Caki2 (cell line): ENCODE measurements around the gene ATP4B. TPM values are rescaled to one million over a fixed set of nuclear protein-coding genes. Genes with fewer than 3 reads are reported as not detected.

Source experiments
- DNase-seq: peaks from one replicate; pipeline ENCODE4 v3.0.0-alpha.2; 2015; ENCODE audit warnings: low read depth
- in situ Hi-C: cut with HindIII; loops from 2 replicates; pipeline ENCODE4 v1.10.0; 2016; ENCODE audit warnings: low sequenced_read_pairs, low pct_unique_long_range_greater_than_20kb, mixed read lengths
- total RNA-seq: library from RNA; depleted of rRNA; stranded (reverse); fragments of >200 nt; shearing (Covaris generic); gene quantifications from 2 replicates; pipeline ENCODE4 v1.2.3, GENCODE V29; 2014; ENCODE audit warnings: low replicate concordance

ATP4B gene
- total RNA-seq, 1 experiment from 2014 or later: not detected

- in situ Hi-C loops: no loop called here
These were observed 40.0 kb downstream of the ATP4B start for GRCh38 chr13:113617961-113618360.

GRCh38 chr13:113616991-113617749 lies 40.8 kb downstream of the ATP4B start:
- peak; percentile 22 for DNase-seq

More at GRCh38 chr13:113617961-113618360, 40.0 kb downstream of the ATP4B start:
- DNase-seq: no peak

DNA sequence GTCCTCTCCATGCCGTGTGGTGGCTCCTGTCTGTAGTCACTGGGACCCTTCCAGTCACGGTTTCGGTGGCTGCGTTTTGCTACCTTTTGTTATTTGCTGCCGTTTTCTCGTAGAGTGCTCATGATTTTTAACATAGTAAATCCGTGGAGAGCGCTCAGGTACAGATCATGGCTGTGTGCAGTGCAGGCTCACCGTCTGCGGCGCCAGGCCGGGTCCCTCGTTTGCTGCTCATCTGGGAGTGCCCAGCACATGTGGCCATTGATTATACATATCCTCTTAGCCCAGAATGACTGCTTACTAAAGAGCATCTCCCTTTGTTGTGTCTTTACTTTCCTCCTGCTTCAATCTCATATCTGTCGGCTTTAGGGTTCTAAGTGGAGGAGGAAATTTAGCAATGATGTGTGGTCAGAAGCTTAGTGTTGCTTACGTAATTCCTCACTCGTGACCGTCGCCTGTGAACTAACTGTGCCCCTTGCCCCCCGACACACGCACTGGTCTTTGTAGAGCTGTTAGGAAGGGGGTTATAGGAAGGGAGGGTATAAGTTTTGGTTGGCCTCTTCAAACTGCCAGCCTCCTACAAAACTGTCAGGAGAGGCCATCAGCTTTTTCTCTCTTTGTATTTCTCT lies 41.6 kb downstream of the ATP4B start:
- no peak for DNase-seq

More at GRCh38 chr13:113616991-113617749, 40.8 kb downstream of the ATP4B start:
- in situ Hi-C loops: no loop called here

GRCh38 chr13:113613789-113614379 lies 44.1 kb downstream of the ATP4B start:
- in situ Hi-C loops: no loop called here
- DNase-seq: no peak

More for the DNA sequence above, 41.6 kb downstream of the ATP4B start:
- in situ Hi-C loops: no loop called here

GRCh38 chr13:113612607-113613006 lies 45.4 kb downstream of the ATP4B start:
- in situ Hi-C loops: no loop called here
- DNase-seq: no peak

GRCh38 chr13:113611996-113612395 lies 46.0 kb downstream of the ATP4B start:
- in situ Hi-C loops: no loop called here
- no peak for DNase-seq

DNA sequence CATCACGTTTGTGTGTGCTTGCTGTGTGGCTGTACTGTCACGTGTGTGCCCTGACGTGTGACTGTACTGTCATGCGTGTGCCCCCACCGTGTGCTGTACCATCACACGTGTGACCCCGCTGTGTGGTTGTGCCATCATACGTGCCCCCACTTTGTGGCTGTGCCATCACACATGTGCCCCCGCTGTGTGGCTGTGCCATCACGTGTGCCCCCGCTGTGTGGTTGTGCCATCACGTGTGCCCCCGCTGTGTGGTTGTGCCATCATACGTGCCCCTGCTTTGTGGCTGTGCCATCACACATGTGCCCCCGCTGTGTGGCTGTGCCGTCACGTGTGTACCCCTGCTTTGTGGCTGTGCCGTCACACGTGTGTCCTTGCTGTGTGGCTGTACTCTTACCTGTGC lies 47.7 kb downstream of the ATP4B start:
- in situ Hi-C loops: no loop called here
- no peak for DNase-seq

DNA sequence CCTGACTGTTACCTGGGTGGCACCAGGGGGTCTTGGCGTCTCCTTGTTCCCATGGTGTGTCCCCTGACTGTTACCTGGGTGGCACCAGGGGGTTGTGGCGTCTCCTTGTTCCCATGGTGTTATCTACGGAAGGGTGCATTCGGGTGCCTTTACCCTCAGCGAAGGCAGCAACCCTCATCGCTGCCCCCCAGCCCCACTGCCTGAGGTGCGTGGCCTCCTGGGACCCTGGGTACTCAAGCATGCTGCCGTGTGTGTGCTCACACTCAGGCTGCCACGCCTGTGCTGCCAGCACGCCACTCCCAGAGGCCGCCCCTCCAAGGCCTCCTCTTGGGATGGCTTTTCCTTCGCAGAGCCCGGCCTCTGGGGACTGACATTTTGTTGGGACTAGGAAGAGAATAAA lies 48.4 kb downstream of the ATP4B start:
- in situ Hi-C loops: no loop called here

DNA sequence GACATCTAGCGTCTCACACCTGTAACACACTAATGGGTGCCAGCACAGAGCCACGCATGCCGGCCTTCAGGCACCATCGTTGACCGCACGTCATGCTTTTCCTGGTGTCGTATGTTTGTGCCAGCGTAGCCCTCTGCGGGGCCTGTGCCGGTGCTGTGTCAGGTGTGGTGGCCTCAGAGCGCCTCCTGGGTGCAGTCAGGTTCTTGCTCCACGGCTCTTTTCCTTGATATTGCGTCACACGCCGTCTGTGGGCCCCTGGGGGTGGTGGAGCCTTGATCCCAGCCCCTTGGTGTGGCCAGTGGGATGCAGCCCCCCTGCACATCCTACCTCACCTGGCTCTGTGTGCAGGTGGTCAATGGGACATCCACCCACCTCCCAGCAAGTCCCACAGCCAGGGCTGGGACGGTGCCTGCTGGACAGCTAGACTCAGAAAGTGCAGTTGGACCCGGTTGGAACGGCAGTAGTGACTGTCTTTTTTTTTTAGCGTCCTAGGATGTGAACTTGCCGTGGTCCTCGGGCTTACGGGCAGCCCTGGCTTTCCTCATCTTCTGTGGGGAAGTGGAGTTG lies 48.9 kb downstream of the ATP4B start:
- no peak for DNase-seq
- in situ Hi-C loops: no loop called here

More for the DNA sequence above, 48.4 kb downstream of the ATP4B start:
- no peak for DNase-seq

- DNase-seq: no peak
- in situ Hi-C loops: no loop called here
These were observed 49.9 kb downstream of the ATP4B start for GRCh38 chr13:113607889-113608635.

GRCh38 chr13:113607056-113607888 lies 50.7 kb downstream of the ATP4B start:
- DNase-seq: no peak

GRCh38 chr13:113605866-113606438 lies 52.0 kb downstream of the ATP4B start:
- in situ Hi-C loops: no loop called here
- no peak for DNase-seq

More at GRCh38 chr13:113607056-113607888, 50.7 kb downstream of the ATP4B start:
- in situ Hi-C loops: no loop called here

DNA sequence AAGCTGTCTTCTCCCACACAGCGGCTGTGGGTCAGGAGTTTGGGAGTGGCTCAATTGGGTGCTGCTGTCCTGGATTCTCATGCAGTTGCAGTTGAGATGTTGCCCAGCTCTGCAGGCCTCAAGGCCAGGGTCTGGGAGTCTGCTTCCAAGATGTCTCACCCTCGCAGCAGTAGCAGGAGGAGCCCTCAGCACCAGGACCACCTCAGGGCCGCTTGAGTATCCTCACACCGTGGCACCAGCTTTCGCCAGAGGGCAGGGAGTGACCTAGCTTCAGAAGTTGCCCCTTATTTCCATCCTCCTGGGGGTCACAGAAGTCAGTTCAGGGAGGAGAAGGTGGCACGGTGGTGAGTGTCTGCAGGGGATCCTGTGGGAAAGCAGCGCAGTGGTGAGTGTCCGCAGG lies 52.5 kb downstream of the ATP4B start:
- no peak for DNase-seq
- in situ Hi-C loops: no loop called here

DNA sequence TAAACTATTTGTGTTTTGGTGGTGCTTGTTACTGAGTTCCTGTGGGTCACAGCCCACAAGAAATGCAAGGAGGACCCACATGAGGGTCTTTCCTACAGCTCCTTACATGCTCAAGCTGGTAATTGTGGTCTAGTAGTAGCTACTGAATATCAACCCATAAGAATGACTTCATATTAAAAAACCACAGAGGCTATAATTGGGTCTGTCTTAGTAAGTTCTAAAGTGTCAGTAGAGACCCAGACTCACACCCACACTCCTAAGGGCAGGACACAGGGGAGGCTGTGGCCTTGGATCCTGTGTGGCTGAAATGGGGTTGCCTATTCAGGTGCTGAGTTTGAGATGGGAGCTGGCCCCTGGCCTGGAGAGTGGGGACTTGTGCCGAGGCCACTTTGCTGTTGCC lies 53.8 kb downstream of the ATP4B start:
- in situ Hi-C loops: no loop called here
- no peak for DNase-seq

GRCh38 chr13:113603116-113603710 lies 54.8 kb downstream of the ATP4B start:
- no peak for DNase-seq
- in situ Hi-C loops: no loop called here

DNA sequence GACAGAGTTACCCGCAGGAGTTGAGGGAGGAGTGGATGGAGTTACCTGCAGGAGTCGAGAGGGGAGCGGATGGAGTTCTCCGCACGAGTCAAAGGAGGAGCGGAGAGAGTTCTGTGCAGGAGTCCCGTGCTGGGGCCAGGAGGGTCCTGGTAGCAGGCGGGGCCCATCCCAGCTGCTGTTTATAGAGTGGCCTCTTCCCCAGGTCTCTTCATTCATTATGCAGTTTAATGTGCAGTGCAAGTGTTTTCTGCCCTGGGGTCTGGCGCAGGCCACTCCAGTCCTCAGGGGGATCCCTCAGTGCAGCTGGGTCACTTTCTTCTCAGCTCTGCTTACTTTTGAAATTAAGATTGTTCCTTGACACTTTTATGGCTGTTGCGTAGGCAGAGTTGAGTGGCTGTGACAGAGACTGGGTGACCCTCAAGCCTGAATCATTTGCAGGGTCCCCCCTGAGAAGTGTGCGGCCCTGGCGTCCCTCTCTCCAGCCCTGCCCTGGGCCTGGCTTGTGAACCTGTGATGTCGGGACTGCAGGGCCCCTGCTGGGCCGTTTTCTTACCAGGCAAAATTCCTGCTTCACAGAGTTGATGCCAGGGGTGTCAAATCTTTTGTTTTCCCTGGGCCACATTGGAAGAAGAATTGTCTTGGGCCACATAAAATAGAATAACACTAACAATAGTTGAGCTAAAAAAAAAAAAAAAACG lies 55.6 kb downstream of the ATP4B start:
- no peak for DNase-seq
- in situ Hi-C loops: no loop called here
